ENCODE measurements around the gene CMTM8.

The CMTM8 gene

GRCh38 chr3:32236377-32236776, 2.1 kb upstream of the CMTM8 start:
- DNase-seq, result no peak

- DNase-seq, result no peak
These were observed 619 bp upstream of the CMTM8 start for GRCh38 chr3:32237670-32238452.

GRCh38 chr3:32239307-32240158, 1.1 kb downstream of the CMTM8 start:
- no peak for DNase-seq

- no peak for DNase-seq
These were observed 1.7 kb downstream of the CMTM8 start for GRCh38 chr3:32240159-32240545.

GRCh38 chr3:32241100-32241499, 2.6 kb downstream of the CMTM8 start:
- DNase-seq, result no peak

GRCh38 chr3:32243519-32243918, 5.0 kb downstream of the CMTM8 start:
- DNase-seq, result no peak

GRCh38 chr3:32245200-32245599, 6.7 kb downstream of the CMTM8 start:
- DNase-seq, result no peak

GRCh38 chr3:32246079-32246675, 7.7 kb downstream of the CMTM8 start:
- no peak for DNase-seq

GRCh38 chr3:32249184-32249782, 10.8 kb downstream of the CMTM8 start:
- DNase-seq, result peak; percentile 79

GRCh38 chr3:32254268-32254667, 15.8 kb downstream of the CMTM8 start:
- no peak for DNase-seq

GRCh38 chr3:32255345-32255744, 16.9 kb downstream of the CMTM8 start:
- DNase-seq, result no peak

- DNase-seq, result no peak
These were observed 17.7 kb downstream of the CMTM8 start for GRCh38 chr3:32256206-32256605.

GRCh38 chr3:32257042-32257441, 18.6 kb downstream of the CMTM8 start:
- no peak for DNase-seq

- no peak for DNase-seq
These were observed 19.4 kb downstream of the CMTM8 start for GRCh38 chr3:32257641-32258438.

- DNase-seq, result no peak
These were observed 20.4 kb downstream of the CMTM8 start for GRCh38 chr3:32258869-32259268.

GRCh38 chr3:32261545-32261944, 23.1 kb downstream of the CMTM8 start:
- DNase-seq, result no peak

- DNase-seq, result no peak
These were observed 23.7 kb downstream of the CMTM8 start for GRCh38 chr3:32262201-32262600.

GRCh38 chr3:32274306-32274705, 35.8 kb downstream of the CMTM8 start:
- no peak for DNase-seq

GRCh38 chr3:32275506-32275905, 37.0 kb downstream of the CMTM8 start:
- DNase-seq, result no peak

- DNase-seq, result no peak
These were observed 37.9 kb downstream of the CMTM8 start for GRCh38 chr3:32276279-32276841.

GRCh38 chr3:32278714-32279113, 40.2 kb downstream of the CMTM8 start:
- no peak for DNase-seq

- no peak for DNase-seq
These were observed 41.9 kb downstream of the CMTM8 start for GRCh38 chr3:32280262-32280910.

Measured in amniotic stem cell (primary cell).